H1 (cell line): Measurements from ENCODE around the gene ZNF532. TPM values are rescaled to one million over a fixed set of nuclear protein-coding genes. Genes with fewer than 3 reads are reported as not detected.
A peak's percentile ranks its signal among the peaks of the same experiment; 100 is the strongest.

ENCODE experiments used
- CTCF ChIA-PET: fragments of 300-600 bp; sonication (Branson Sonifier 250); formaldehyde crosslinking; loops from one replicate; lab custom pipeline; 2021; ENCODE audit not compliant: partially characterized antibody; lab: Charles Lee
- POLR2A ChIA-PET: fragments of 300-600 bp; sonication (Branson Sonifier 250); formaldehyde crosslinking; loops from one replicate; lab custom pipeline; 2021; ENCODE audit warnings: inconsistent platforms; ENCODE audit not compliant: partially characterized antibody; lab: Charles Lee
- DNase-seq, 2 experiments: peaks; one replicate each; pipeline versions ENCODE4 v3.0.0 to v3.0.0-alpha.2; 2010 to 2022; ENCODE audit warnings: low spot score in 2 of 2, low read depth in 1 of 2, mixed read lengths in 1 of 2
- FAIRE-seq: peaks from 2 replicates; lab custom pipeline; 2011; peaks lifted over from hg19 to GRCh38; lab: Jason Lieb, UNC
- H2AFZ ChIP-seq: 2 replicates; pipeline ENCODE4 v1.8.1; 2012; ENCODE audit warnings: low read length, inconsistent platforms
- H2AK5ac ChIP-seq: 2 replicates; pipeline ENCODE4 v1.6.1; 2013; ENCODE audit warnings: low read depth, low read length
- H2BK120ac ChIP-seq: replicated peaks from 2 replicates; pipeline ENCODE3; 2013; ENCODE audit warnings: low read depth, low read length, inconsistent platforms
- H2BK12ac ChIP-seq: 2 replicates; pipeline ENCODE4 v1.6.1; 2013; ENCODE audit warnings: low read depth, low read length
- H2BK15ac ChIP-seq: 2 replicates; pipeline ENCODE4 v1.6.1; 2013; ENCODE audit warnings: low read length
- H2BK20ac ChIP-seq: 2 replicates; pipeline ENCODE4 v1.6.1; 2013; ENCODE audit warnings: low read length
- H2BK5ac ChIP-seq: 2 replicates; pipeline ENCODE4 v1.6.1; 2013; ENCODE audit warnings: low read depth, low read length
- H3K14ac ChIP-seq: 2 replicates; pipeline ENCODE4 v1.6.1; 2013; ENCODE audit warnings: inconsistent platforms; ENCODE audit not compliant: insufficient read length
- H3K18ac ChIP-seq: 2 replicates; pipeline ENCODE4 v1.6.1; 2013; ENCODE audit warnings: low read length; ENCODE audit errors: extremely low read depth
- H3K23ac ChIP-seq: 2 replicates; pipeline ENCODE4 v1.6.1; 2013; ENCODE audit warnings: inconsistent platforms; ENCODE audit not compliant: insufficient read length
- H3K23me2 ChIP-seq: 2 replicates; pipeline ENCODE4 v1.6.1; 2013; ENCODE audit warnings: low read depth, low read length
- H3K27ac ChIP-seq: 2 replicates; pipeline ENCODE4 v1.6.1; 2011; ENCODE audit warnings: low read depth, low read length, inconsistent platforms
- H3K27me3 ChIP-seq, 4 experiments: replicated peaks in 1 of 4; 1 replicate in 1 of 4; 2 replicates in 3 of 4; pipeline versions ENCODE4 v1.6.1 to v1.8.1; 2011 to 2013; ENCODE audit warnings: low read length in 3 of 4, mild to moderate bottlenecking in 3 of 4, inconsistent platforms in 2 of 4, mixed read lengths in 2 of 4, moderate library complexity in 1 of 4; ENCODE audit not compliant: control insufficient read depth in 3 of 4, insufficient read depth in 3 of 4; ENCODE audit errors: extremely low read depth in 1 of 4
- H3K36me3 ChIP-seq, 4 experiments: 2 replicates each; pipeline versions ENCODE4 v1.6.1 to v1.8.1; 2011 to 2013; ENCODE audit warnings: mild to moderate bottlenecking in 4 of 4, low read length in 3 of 4, moderate library complexity in 2 of 4, control low read depth in 1 of 4, inconsistent platforms in 1 of 4; ENCODE audit not compliant: insufficient read depth in 4 of 4, control insufficient read depth in 2 of 4
- H3K4ac ChIP-seq: replicated peaks from 2 replicates; pipeline ENCODE3; 2013; ENCODE audit warnings: low read length, low read depth, mixed read lengths, inconsistent platforms; ENCODE audit not compliant: insufficient read length
- H3K4me1 ChIP-seq, 4 experiments: replicated peaks in 1 of 4; 1 replicate in 1 of 4; 2 replicates in 3 of 4; pipeline versions ENCODE4 v1.6.1 to v1.8.1; 2011 to 2013; ENCODE audit warnings: low read length in 3 of 4, inconsistent platforms in 2 of 4, mixed read lengths in 1 of 4; ENCODE audit not compliant: insufficient read depth in 4 of 4, control insufficient read depth in 3 of 4
- H3K4me2 ChIP-seq, 2 experiments: 2 replicates each; pipeline versions ENCODE4 v1.6.1 to v1.8.1; 2011 to 2013; ENCODE audit warnings: low read depth in 2 of 2, low read length in 2 of 2, control low read depth in 1 of 2, inconsistent platforms in 1 of 2, mild to moderate bottlenecking in 1 of 2; ENCODE audit not compliant: insufficient read depth in 1 of 2
- H3K4me3 ChIP-seq, 4 experiments: fragments of 200-600, 300-600 bp in 1 of 4; sonication (generic), shearing (Covaris generic), sonication (Bioruptor Twin) in 1 of 4; 2 replicates each; pipeline versions ENCODE4 v1.5.1 to v1.8.1; 2011 to 2016; ENCODE audit warnings: low read length in 4 of 4, low read depth in 3 of 4, control low read depth in 2 of 4, inconsistent platforms in 2 of 4, mild to moderate bottlenecking in 2 of 4, mixed read lengths in 1 of 4, moderate library complexity in 1 of 4; ENCODE audit not compliant: insufficient read depth in 2 of 4; ENCODE audit errors: extremely low read depth in 1 of 4
- H3K56ac ChIP-seq: replicated peaks from 2 replicates; pipeline ENCODE3; 2013; ENCODE audit warnings: low read depth, mild to moderate bottlenecking, mixed read lengths, low read length, inconsistent platforms; ENCODE audit not compliant: insufficient read length
- H3K79me1 ChIP-seq: 2 replicates; pipeline ENCODE4 v1.6.1; 2013; ENCODE audit warnings: low read depth, low read length, control low read depth
- H3K79me2 ChIP-seq, 2 experiments: 2 replicates each; pipeline versions ENCODE4 v1.6.1 to v1.8.1; 2012 to 2013; ENCODE audit warnings: low read length in 2 of 2, mild to moderate bottlenecking in 2 of 2, inconsistent platforms in 1 of 2; ENCODE audit not compliant: insufficient read depth in 2 of 2, control insufficient read depth in 1 of 2
- H3K9ac ChIP-seq, 4 experiments: replicated peaks in 1 of 4; 1 replicate in 1 of 4; 2 replicates in 3 of 4; pipeline versions ENCODE4 v1.6.1 to v1.8.1; 2011 to 2013; ENCODE audit warnings: low read depth in 3 of 4, low read length in 3 of 4, control low read depth in 2 of 4, mild to moderate bottlenecking in 2 of 4, moderate library complexity in 2 of 4, inconsistent platforms in 1 of 4; ENCODE audit errors: extremely low read depth in 1 of 4
- H3K9me3 ChIP-seq, 2 experiments: 2 replicates each; pipeline versions ENCODE4 v1.6.1 to v1.8.1; 2012 to 2013; ENCODE audit warnings: mild to moderate bottlenecking in 2 of 2, moderate library complexity in 2 of 2, control low read depth in 1 of 2, inconsistent platforms in 1 of 2, low read depth in 1 of 2, low read length in 1 of 2, mixed read lengths in 1 of 2; ENCODE audit not compliant: insufficient read depth in 2 of 2
- H4K20me1 ChIP-seq, 2 experiments: replicated peaks in 1 of 2; 2 replicates each; pipeline versions ENCODE3 to v1.8.1; 2011 to 2013; ENCODE audit warnings: inconsistent platforms in 2 of 2, low read length in 2 of 2, mild to moderate bottlenecking in 1 of 2; ENCODE audit not compliant: insufficient read depth in 2 of 2, control insufficient read depth in 1 of 2
- H4K5ac ChIP-seq: 2 replicates; pipeline ENCODE4 v1.6.1; 2013; ENCODE audit warnings: low read length, low read depth, mixed read lengths, inconsistent platforms; ENCODE audit not compliant: insufficient read length
- H4K8ac ChIP-seq: 2 replicates; pipeline ENCODE4 v1.8.0; 2013; ENCODE audit warnings: mild to moderate bottlenecking, moderate library complexity, low read length, inconsistent platforms; ENCODE audit not compliant: insufficient read depth; ENCODE audit errors: extremely low read depth
- H4K91ac ChIP-seq: replicated peaks from 2 replicates; pipeline ENCODE3; 2013; ENCODE audit warnings: low read length, mixed read lengths, inconsistent platforms; ENCODE audit not compliant: insufficient read length
- CBX5 ChIP-seq: fragments of 300-800, 300-1000 bp; sonication (generic); IDR thresholded peaks from 2 replicates; pipeline ENCODE4 v1.7.1; 2016; ENCODE audit warnings: antibody characterized with exemption, low read length, low read depth
- HDAC6 ChIP-seq: IDR thresholded peaks from one replicate; pipeline ENCODE4 v1.7.1; 2012; ENCODE audit warnings: low read depth, mild to moderate bottlenecking, inconsistent platforms, low read length, moderate library complexity
- POLR2A ChIP-seq, 2 experiments: IDR thresholded peaks; 1 replicate in 1 of 2; 2 replicates in 1 of 2; pipeline ENCODE4 v1.6.1; 2011; ENCODE audit warnings: low read depth in 2 of 2, low read length in 2 of 2, mild to moderate bottlenecking in 2 of 2; ENCODE audit errors: control extremely low read depth in 1 of 2
- POLR2AphosphoS5 ChIP-seq: IDR thresholded peaks from 2 replicates; pipeline ENCODE4 v1.6.1; 2011; ENCODE audit warnings: low read depth, low read length
- SP1 ChIP-seq: IDR thresholded peaks from 2 replicates; pipeline ENCODE4 v1.6.1; 2011; ENCODE audit warnings: low read depth, low read length
- WGBS, 2 experiments: shearing (Covaris generic) in 1 of 2; methylation state at CpG; one replicate each; pipeline versions ENCODE4 v1.1.6 to v1.1.7; 2013 to 2015; ENCODE audit warnings: low lambda C conversion rate in 2 of 2, mixed read lengths in 2 of 2, inconsistent platforms in 1 of 2, low coverage in 1 of 2, missing lambda C conversion rate in 1 of 2; ENCODE audit not compliant: insufficient replicate concordance in 2 of 2, insufficient coverage in 1 of 2, insufficient read length in 1 of 2; ENCODE audit errors: extremely low coverage in 1 of 2, missing lambda C conversion rate in 1 of 2; 5-methylcytosine and 5-hydroxymethylcytosine counted together
- polyA plus RNA-seq, 7 experiments: library from polyadenylated mRNA; depleted of rRNA in 3 of 7; stranded (reverse) in 5 of 7; unstranded in 2 of 7; fragments of >200 nt in 5 of 7; fragments of 200-250 nt in 2 of 7; gene quantifications; 1 replicate in 5 of 7; 2 replicates in 1 of 7; 4 replicates in 1 of 7; pipeline versions ENCODE4 v1.2.1 to v1.2.3, GENCODE V29; 2011 to 2013; ENCODE audit warnings: missing spikeins in 2 of 7, mixed read lengths in 2 of 7
- total RNA-seq: library from RNA; stranded (reverse); fragmentation: NEBNext Ultra II Directional; extraction: Animal tissue kit (Norgen Biotek cat#: 25700); gene quantifications from 2 replicates; pipeline ENCODE4 v1.2.1, GENCODE V29; 2021
- TF ChIP-seq, protein P1 (sequence below): IDR thresholded peaks from 2 replicates; pipeline ENCODE4 v1.6.1; 2011; ENCODE audit warnings: low read depth, mild to moderate bottlenecking, low read length; ENCODE audit not compliant: insufficient read depth

The ZNF532 gene
- total and polyA plus RNA-seq, 2 of the 8 experiments (the other 6 are each of a cell fraction or from before 2014, with no cell fraction given), result 143 to 240 TPM

GRCh38 chr18:59001721-59002120, 137.0 kb downstream of the ZNF532 start:
- CTCF ChIA-PET, result interaction anchor here (0.6 kb wide), 1 partner anchor 11 kb away, joined by 4 read pairs; no protein-coding TSS in a partner anchor
- 80% methylated on average over 3 of the region's 3 CpGs; no CpG with 5 or more reads in 1 of the 2 experiments for WGBS, 2 experiments

More at GRCh38 chr18:59001721-59002120, 137.0 kb downstream of the ZNF532 start:
- Histone ChIP-seq H2BK12ac (no peak overlapping the region; the same call in 1 of the 2 replicates), H3K56ac (no peak overlapping the region), H3K79me2 (no peaks in the 10 kb centered on the region), H2AK5ac (no peak overlapping the region), H3K4me1 (peaks cover 0 to 7% (median 0%) of the 10 kb centered on the region in 4 experiments; a peak in 2 of 7 replicates), H4K8ac (no peak overlapping the region), H3K4ac (no peak overlapping the region), H4K5ac (no peak overlapping the region), H3K4me3 (no peak overlapping the region), H3K4me2 (no peak overlapping the region), H4K20me1 (no peaks in the 10 kb centered on the region), H2AFZ (no peak overlapping the region), H3K36me3 (no peaks in the 10 kb centered on the region), H2BK120ac (no peak overlapping the region), H3K18ac (no peak overlapping the region), H3K23me2 (no peaks in the 10 kb centered on the region), H2BK20ac (no peak overlapping the region), H3K23ac (no peak overlapping the region), H3K79me1 (no peaks in the 10 kb centered on the region), H3K27me3 (no peaks in the 10 kb centered on the region), H2BK5ac (no peak overlapping the region), H4K91ac (no peak overlapping the region), H2BK15ac (no peak overlapping the region), H3K9ac (no peak overlapping the region), H3K14ac (no peak overlapping the region), H3K27ac (no peak overlapping the region), H3K9me3 (peaks cover 0 to 3% of the 10 kb centered on the region in 2 experiments; a peak in 1 of 4 replicates)
- FAIRE-seq, result no peak
- DNase-seq, result peak in 1 of 2 experiments; percentile 35
- no peak for TF ChIP-seq HDAC6
- TF ChIP-seq CBX5, result no peak
- no peak for TF ChIP-seq POLR2AphosphoS5
- no peak for TF ChIP-seq POLR2A (IDR thresholded peaks at IDR 0.05; ENCODE audit: control extremely low read depth in 1 of 2, low read depth in 2 of 2, low read length in 2 of 2)
- TF ChIP-seq, protein P1, sequence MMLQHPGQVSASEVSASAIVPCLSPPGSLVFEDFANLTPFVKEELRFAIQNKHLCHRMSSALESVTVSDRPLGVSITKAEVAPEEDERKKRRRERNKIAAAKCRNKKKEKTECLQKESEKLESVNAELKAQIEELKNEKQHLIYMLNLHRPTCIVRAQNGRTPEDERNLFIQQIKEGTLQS, result no peak
- no peak for TF ChIP-seq SP1
- POLR2A ChIA-PET, result interaction anchor here (1.0 kb wide), 1 partner anchor 10 kb away, joined by 4 read pairs; no protein-coding TSS in a partner anchor
